Spleen (tissue), 11 donors: ENCODE data around the gene CLEC11A. TPM values are rescaled to one million over a fixed set of nuclear protein-coding genes. Genes with fewer than 3 reads are reported as not detected.

Experiments
- DNase-seq: peaks from one replicate; pipeline ENCODE4 v3.0.0-alpha.2; 2020
- H3K27ac ChIP-seq, 8 donors: fragments of 200-600 bp; sonication (generic) in 7 of 8; 1 replicate in 4 of 8; 2 replicates in 4 of 8; pipeline versions ENCODE4 v1.5.0 to v1.8.0; 2016 to 2021; ENCODE audit warnings: inconsistent platforms in 4 of 8, mild to moderate bottlenecking in 4 of 8, moderate library complexity in 1 of 8
- H3K27me3 ChIP-seq, 7 donors: fragments of 200-600 bp; sonication (generic) in 6 of 7; replicated peaks in 1 of 7; 1 replicate in 4 of 7; 2 replicates in 3 of 7; pipeline versions ENCODE4 v1.5.0 to v1.8.0; 2016 to 2021; ENCODE audit warnings: inconsistent platforms in 3 of 7, mild to moderate bottlenecking in 1 of 7
- H3K36me3 ChIP-seq, 6 donors: fragments of 200-600 bp; sonication (generic) in 5 of 6; 1 replicate in 4 of 6; 2 replicates in 2 of 6; pipeline versions ENCODE4 v1.5.0 to v1.8.0; 2016 to 2021; ENCODE audit warnings: inconsistent platforms in 2 of 6
- H3K4me1 ChIP-seq, 6 donors: fragments of 200-600 bp; sonication (generic) in 5 of 6; 1 replicate in 3 of 6; 2 replicates in 3 of 6; pipeline versions ENCODE4 v1.5.0 to v1.8.0; 2016 to 2021; ENCODE audit warnings: inconsistent platforms in 3 of 6
- H3K4me3 ChIP-seq, 8 donors: fragments of 200-600 bp; sonication (generic) in 7 of 8; 1 replicate in 4 of 8; 2 replicates in 4 of 8; pipeline versions ENCODE4 v1.5.0 to v1.8.0; 2016 to 2021; ENCODE audit warnings: inconsistent platforms in 4 of 8, mild to moderate bottlenecking in 4 of 8, moderate library complexity in 2 of 8
- H3K9me3 ChIP-seq, 8 donors: fragments of 200-600 bp; sonication (generic) in 7 of 8; 1 replicate in 4 of 8; 2 replicates in 4 of 8; pipeline versions ENCODE4 v1.5.0 to v1.8.0; 2016 to 2021; ENCODE audit warnings: inconsistent platforms in 4 of 8
- CTCF ChIP-seq, 11 experiments: fragments of 200-600 bp in 7 of 11; fragments of 450-650 bp in 4 of 11; sonication (generic) in 4 of 11; IDR thresholded peaks in 8 of 11; conservative IDR thresholded peaks in 3 of 11; 1 replicate in 7 of 11; 2 replicates in 4 of 11; pipeline versions ENCODE4 v1.4.0 to v1.8.0; 2016 to 2021; ENCODE audit warnings: antibody characterized with exemption in 11 of 11, inconsistent platforms in 4 of 11, mild to moderate bottlenecking in 1 of 11
- POLR2A ChIP-seq, 3 donors: fragments of 450-650 bp; IDR thresholded peaks; one replicate each; pipeline ENCODE4 v1.5.1; 2017; ENCODE audit warnings: antibody characterized with exemption in 3 of 3, mild to moderate bottlenecking in 1 of 3
- POLR2AphosphoS5 ChIP-seq, 3 donors: sonication (generic); formaldehyde crosslinking; IDR thresholded peaks; one replicate each; pipeline ENCODE4 v1.5.1; 2017; ENCODE audit warnings: antibody characterized with exemption in 3 of 3
- WGBS, 5 donors: extraction: QIAGEN DNeasy Blood & Tissue Kit in 3 of 5; methylation state at CpG; one replicate each; pipeline versions ENCODE4 v1.1.5 to v1.1.7; 2013 to 2018; 5-methylcytosine and 5-hydroxymethylcytosine counted together
- intact Hi-C: fragments of 100-400 bp; cut with DNase I; formaldehyde crosslinking; loops from one replicate; pipeline ENCODE4 v1.15.0; 2023; ENCODE audit warnings: low total_unique reads
- polyA plus RNA-seq, 3 donors: library from polyadenylated mRNA; stranded (reverse); fragments of 200-250 nt; gene quantifications; one replicate each; pipeline ENCODE4 v1.2.1, GENCODE V29; 2013
- total RNA-seq, 7 donors: library from RNA; depleted of rRNA in 3 of 7; stranded (reverse); fragments of >200 nt in 3 of 7; fragmentation: NEBNext Ultra II Directional in 4 of 7; extraction: Animal tissue kit (Norgen Biotek cat#: 25700) in 4 of 7; gene quantifications; one replicate each; pipeline versions ENCODE4 v1.1.0 to v1.2.1, GENCODE V29; 2016 to 2021
- donor health status: healthy with polysubstance abuse.
- donor health status: DM: no; HTN: no; CAD: no; lungs with moderate emphysema.
- donor health status: DM: no; HTN: no; CAD: no.
- donor health status: Bipolar disorder and iron deficiency.
- donor health status: healthy.
- donor health status: DM: no; HTN: no; CAD: no.
- donor health status: DM: yes; HTN: yes; CAD: no.

The CLEC11A gene
- total and polyA plus RNA-seq, 10 donors, result 6.2 to 10.7 (median 8.9) TPM

DNA sequence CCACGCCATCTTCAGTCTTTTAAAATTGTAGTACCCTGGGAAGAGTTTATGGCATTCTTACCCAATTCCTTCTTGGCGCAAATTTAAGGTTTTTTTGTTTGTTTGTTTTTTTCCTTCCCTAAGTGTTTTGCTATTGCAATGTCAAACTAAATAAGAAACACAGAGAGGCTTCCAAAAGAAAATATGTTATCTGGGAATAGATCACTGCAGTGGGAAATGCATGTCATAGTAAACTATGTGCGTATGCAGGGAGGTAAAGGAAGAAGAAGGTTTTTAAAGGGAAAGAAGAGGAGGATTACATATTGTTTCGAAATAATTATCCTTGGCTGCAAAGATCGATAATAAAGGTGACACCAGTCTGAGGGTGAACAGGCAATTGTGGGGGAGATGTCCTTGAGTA, 13.2 kb downstream of the CLEC11A start:
- Histone ChIP-seq H3K27ac (no peak overlapping the region), H3K27me3 (peaks cover 0 to 80% (median 15%) of the 10 kb centered on the region in 7 donors), H3K4me1 (no peaks in the 10 kb centered on the region), H3K36me3 (no peaks in the 10 kb centered on the region), H3K4me3 (no peak overlapping the region), H3K9me3 (no peaks in the 10 kb centered on the region)
- intact Hi-C loops, result no loop called here
- 60 to 75% (median 65%) methylated on average over 5 of the region's 5 CpGs for WGBS, 5 donors
- TF ChIP-seq POLR2A (IDR thresholded peaks at IDR 0.05), result no peak
- TF ChIP-seq POLR2AphosphoS5 (IDR thresholded peaks at IDR 0.05), result no peak
- no peak for TF ChIP-seq CTCF (IDR thresholded peaks at IDR 0.05 in 8 of 11, conservative IDR thresholded peaks at IDR 0.05 in 3 of 11)
- DNase-seq, result no peak

DNA sequence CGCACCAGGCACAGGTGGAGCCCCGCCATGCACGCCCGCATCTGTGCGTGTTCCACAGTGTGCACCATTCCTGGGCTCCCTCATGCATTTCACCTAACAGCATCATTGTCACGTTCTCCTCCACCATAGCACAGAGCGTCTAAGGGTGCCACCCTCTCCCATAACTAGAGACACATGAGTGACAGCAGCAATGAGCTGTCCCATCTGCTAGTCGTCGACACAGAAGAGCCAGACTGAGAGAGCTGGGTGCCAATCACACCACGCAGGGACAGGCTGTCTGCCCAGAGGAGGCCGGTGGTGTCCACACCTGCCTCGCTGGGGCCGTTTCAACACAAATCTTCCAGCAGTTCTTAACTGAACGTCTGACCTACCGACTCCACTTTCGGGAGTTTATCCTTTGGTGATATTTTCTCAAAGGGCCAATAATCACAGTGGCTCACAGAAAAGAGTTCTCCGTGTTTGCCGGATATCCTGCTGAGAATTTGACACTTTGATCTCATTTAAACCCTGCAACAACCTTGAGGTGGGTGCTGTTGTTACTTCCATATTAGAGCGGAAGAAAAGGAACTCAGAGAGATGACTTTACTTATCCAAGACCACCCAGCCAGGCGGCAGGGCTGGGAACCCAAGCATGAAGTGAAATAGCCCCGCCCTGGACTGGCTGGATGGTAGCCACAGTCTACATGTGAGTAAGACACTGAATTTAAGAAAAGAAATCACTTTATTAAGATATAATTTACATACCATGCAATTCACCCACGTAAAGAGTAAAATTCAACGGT, 16.2 kb downstream of the CLEC11A start:
- Histone ChIP-seq H3K36me3 (no peaks in the 10 kb centered on the region), H3K9me3 (no peaks in the 10 kb centered on the region), H3K27me3 (peaks cover 0 to 97% (median 15%) of the 10 kb centered on the region in 7 donors), H3K27ac (no peak overlapping the region), H3K4me3 (no peak overlapping the region), H3K4me1 (no peaks in the 10 kb centered on the region)
- TF ChIP-seq CTCF (IDR thresholded peaks at IDR 0.05 in 8 of 11, conservative IDR thresholded peaks at IDR 0.05 in 3 of 11), result no peak
- no peak for TF ChIP-seq POLR2AphosphoS5 (IDR thresholded peaks at IDR 0.05)
- TF ChIP-seq POLR2A (IDR thresholded peaks at IDR 0.05), result no peak
- WGBS, 5 donors, result 78 to 82% (median 80%) methylated on average over 23 of the region's 23 CpGs
- DNase-seq, result no peak
- intact Hi-C loops, result no loop called here

DNA sequence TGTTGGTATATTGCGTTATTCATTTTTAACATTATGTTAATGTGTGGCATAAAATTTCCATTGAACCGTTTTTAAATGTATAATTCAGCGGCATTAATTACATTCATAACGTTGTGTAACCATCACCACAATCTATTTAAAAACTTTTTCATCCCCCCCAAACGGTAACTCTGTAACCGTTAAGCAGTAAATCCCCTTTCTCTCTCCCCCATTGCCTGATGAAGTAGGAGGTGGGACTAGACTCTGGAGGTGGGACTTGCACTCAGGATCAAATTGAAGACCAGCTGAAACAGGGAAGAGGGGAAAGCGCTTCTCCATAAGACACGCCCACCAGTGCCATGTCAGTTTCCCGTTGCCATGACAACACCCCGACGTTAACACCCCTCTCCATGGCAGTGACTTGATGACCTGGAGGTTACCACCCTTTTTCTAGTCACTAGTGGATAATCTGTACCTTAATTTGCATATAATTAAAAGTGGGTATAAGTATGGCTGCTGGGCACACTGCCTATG, 16.8 kb downstream of the CLEC11A start:
- Histone ChIP-seq H3K9me3 (no peaks in the 10 kb centered on the region), H3K27me3 (peaks cover 0 to 90% (median 15%) of the 10 kb centered on the region in 7 donors), H3K27ac (no peak overlapping the region), H3K36me3 (no peaks in the 10 kb centered on the region), H3K4me1 (no peaks in the 10 kb centered on the region), H3K4me3 (no peak overlapping the region)
- DNase-seq, result no peak
- TF ChIP-seq CTCF (IDR thresholded peaks at IDR 0.05 in 8 of 11, conservative IDR thresholded peaks at IDR 0.05 in 3 of 11), result no peak
- intact Hi-C loops, result no loop called here
- WGBS, 5 donors, result 54 to 60% (median 58%) methylated on average over 11 of the region's 11 CpGs

DNA sequence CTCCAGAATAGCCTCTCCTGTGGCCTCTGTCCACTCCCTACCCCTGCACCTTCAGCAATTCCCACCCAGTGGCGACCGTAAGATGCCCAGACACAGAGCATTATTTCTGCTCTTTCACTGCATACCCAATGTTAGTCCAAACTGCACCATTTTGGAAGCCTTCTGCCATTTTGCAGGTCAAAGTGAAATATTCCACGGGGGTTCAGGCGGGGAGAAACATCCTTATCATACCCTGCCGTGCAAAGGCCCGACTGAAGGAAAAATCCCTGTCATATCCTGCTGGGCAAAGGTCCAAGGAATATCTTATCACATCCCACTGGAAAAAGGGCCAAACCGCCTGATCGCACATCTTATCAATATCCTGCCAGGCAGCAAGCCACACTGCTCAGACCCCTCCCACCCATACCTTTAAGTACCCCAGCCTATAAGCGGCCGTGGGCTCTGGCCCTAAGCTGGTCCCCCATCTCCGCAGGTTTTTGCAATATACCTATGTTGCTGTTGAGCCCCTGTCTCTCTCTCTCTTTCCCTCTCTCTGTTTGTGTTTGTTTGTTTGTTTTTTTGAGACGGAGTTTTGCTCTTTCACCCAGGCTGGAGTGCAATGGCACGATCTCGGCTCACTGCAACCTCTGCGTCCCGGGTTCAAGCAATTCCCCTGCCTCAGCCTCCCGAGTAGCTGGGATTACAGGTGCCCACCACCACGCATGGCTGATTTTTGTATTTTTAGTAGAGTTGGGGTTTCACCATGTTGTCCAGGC, 18.2 kb downstream of the CLEC11A start:
- intact Hi-C loops, result no loop called here
- no peak overlapping the region for H3K27ac ChIP-seq
- H3K9me3 ChIP-seq, result no peaks in the 10 kb centered on the region
- TF ChIP-seq CTCF (IDR thresholded peaks at IDR 0.05 in 8 of 11, conservative IDR thresholded peaks at IDR 0.05 in 3 of 11) (no peak), POLR2A (IDR thresholded peaks at IDR 0.05) (no peak), POLR2AphosphoS5 (IDR thresholded peaks at IDR 0.05) (no peak)
- no peaks in the 10 kb centered on the region for H3K4me1 ChIP-seq
- 66 to 74% (median 70%) methylated on average over 18 of the region's 18 CpGs for WGBS, 5 donors
- H3K27me3 ChIP-seq, result peaks cover 0 to 84% (median 12%) of the 10 kb centered on the region in 7 donors
- H3K36me3 ChIP-seq, result no peaks in the 10 kb centered on the region
- no peak for DNase-seq
- no peak overlapping the region for H3K4me3 ChIP-seq
